GM21737 (cell line): Measurements from ENCODE around the gene PXMP2.
"Not testable (repeated sequence)": the region's sequence is repeated elsewhere in the genome, so short reads cannot be mapped to it uniquely, and the experiment has no call there.

Experiments used
- ATAC-seq: cut with Tn5 transposase; IDR thresholded peaks from one replicate; pipeline ENCODE4 v1.9.1; 2021; ENCODE audit warnings: mild to moderate bottlenecking, moderate library complexity; ENCODE audit not compliant: unreplicated experiment

PXMP2 gene

DNA sequence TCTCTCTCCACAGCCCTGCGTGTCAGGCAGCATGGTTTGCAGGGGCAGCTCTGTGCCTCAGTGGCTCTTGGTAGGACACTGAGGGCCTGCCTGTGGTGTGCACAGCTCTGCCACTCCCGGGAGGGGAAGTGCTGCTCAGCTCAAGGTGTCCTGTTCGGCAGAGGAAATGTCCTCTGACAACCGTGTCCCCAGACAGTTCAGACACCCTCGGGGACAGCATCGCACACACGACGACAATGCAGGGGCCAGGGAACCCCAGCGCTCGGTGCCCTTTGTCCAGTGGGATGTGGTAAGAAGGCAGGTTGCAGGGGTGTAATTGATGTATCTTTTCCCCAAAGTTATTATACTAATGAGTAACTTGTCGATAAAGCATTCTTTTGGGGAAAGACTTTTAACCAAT is 60.0 kb downstream of the PXMP2 start:
- ATAC-seq, result no peak

DNA sequence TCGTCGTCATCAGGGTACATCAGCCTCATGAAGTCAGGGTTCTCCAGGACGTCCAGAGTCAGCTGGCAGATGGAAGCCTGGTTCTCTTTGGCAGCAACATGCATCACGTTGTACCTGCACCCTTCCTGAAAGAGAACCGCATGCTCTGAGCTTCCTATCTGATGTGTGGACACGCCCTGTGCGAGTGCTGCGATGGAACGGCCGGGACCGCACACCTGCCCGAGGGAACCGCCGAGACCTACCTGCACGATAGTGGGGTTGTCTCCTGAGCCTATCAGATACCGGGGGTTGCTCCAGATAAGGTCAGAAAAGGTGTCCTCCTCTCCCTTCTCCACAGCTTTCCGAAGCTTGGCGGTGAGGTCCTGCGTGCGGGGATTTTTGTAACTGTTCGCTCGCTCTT is 60.5 kb downstream of the PXMP2 start:
- no peak for ATAC-seq

DNA sequence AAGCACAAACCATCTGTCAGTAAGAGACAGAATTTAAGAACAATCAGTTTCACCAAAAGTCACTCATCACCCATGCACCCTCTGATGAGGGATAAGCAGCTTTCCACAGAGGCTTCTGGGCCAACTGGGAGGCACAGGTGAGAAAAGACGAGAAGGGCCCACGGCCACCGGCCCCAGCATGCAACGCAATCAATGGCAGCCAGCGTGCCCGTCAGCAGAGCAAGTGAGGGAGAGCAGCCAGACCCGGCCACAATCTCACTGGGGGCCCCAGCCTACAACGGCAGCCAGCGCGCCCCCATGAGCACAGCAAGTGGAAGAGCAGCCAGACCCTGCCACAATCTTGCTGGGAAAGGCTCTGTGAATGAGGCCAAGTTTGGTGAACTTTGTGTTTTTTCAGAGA is 60.9 kb downstream of the PXMP2 start:
- no peak for ATAC-seq

DNA sequence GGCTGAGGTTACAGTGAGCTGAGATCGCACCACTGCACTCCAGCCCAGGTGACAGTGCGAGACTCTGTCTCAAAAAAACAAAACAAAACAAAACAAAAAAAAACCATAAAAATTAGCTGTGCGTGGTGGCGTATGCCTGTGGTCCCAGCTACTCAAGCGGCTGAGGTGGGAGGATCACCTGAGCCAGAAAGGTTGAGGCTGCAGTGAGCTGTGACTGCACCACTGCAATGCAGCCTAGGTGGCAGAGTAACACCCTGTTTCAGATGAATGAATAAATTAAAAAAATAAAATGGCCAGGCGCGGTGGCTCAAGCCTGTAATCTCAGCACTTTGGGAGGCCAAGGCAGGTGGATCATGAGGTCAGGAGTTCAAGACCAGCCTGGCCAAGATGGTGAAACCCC is 66.3 kb downstream of the PXMP2 start:
- ATAC-seq, result not testable (repeated sequence)

- ATAC-seq, result no peak
Observed at GRCh38 chr12:132754160-132754932, 67.0 kb downstream of the PXMP2 start.
